ENCODE data around the gene IL4.

The IL4 gene

GRCh38 chr5:132658381-132659302 lies 15.1 kb upstream of the IL4 start:
- FAIRE-seq = no peak

GRCh38 chr5:132659598-132660493 lies 13.9 kb upstream of the IL4 start:
- no peak for FAIRE-seq

DNA sequence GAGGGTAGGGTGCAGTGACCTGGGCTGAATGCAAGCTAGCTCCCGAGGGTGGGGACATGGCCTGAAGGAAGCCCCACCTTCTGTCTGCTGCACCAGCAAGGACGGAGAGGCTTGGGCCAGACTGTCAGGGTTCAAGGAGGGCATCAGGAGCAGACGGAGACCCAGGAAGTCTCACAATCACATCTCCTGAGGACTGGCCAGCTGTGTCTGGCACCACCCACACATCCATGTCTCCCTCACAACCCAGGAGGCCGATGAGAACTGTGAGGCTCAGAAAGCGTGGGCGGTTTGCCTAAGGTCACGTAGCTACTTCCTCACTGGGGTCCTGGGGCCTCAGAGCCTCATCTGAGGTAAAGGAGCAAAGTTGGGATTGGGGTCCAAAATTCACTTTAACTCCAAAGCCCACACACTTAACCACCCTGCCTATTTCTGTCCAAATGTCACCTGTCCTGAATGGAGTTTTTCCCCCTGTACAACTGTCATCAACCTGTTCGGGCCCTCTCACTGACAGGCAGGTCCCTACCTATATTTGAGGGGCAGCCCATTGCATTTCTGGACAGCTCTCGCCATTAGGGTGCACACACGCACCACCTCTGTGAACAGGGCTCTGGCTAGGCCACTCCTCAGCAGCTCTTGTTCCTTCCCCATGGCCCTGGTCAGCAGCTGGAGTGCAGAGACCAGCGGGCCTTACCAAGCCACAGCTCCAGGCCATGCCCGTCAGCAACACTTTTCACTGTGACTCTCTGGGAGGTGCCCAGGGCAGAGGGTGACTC lies 12.4 kb upstream of the IL4 start:
- FAIRE-seq = no peak

DNA sequence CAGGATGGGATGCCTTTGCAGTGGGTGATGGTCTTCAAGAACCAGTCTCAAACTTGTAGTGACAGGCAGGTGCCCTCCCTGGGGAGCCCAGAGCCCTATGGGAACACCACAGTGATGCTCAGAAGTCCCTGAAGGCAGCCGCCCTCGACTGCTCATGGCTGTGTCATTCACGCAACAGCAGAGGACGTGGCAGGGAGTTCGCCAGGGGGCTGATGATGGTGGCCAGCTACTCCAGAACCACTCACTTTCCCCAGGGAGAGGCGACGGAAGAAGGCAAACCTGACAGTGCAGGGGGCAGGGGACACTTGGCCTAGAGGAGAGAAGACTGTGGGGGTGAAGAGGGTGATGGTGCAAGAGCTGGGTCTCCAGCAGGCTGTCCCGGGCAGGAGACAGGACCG lies 11.8 kb upstream of the IL4 start:
- no peak for FAIRE-seq

GRCh38 chr5:132662925-132663770 lies 10.6 kb upstream of the IL4 start:
- no peak for FAIRE-seq

GRCh38 chr5:132663771-132664695 lies 9.8 kb upstream of the IL4 start:
- no peak for FAIRE-seq

DNA sequence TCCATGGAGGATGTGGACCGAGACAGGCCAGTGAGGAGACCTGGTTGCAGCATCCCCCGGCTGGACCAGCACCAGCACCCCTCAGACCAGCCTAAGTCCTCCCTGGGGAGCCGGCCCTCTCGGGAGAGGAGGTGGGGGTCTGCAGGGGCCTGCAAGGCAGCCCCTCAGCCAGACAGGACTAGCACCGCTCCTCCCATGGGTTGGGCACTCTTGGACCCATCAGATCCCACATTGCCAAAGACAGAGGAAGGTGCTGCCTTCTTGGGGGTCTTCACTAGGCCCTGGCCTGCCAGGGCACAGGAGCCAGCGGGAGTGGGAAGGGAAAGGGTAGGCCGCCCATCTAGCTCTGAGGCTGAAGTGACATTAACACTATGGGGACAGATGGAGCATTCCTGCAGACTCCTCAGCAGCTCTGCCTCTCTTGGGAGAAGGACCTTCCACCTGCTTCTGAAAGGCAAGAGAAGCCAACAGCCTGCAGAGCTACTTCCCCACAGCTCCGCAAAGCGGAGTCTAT lies 9.0 kb upstream of the IL4 start:
- no peak for FAIRE-seq

GRCh38 chr5:132665574-132666080 lies 8.2 kb upstream of the IL4 start:
- no peak for FAIRE-seq

DNA sequence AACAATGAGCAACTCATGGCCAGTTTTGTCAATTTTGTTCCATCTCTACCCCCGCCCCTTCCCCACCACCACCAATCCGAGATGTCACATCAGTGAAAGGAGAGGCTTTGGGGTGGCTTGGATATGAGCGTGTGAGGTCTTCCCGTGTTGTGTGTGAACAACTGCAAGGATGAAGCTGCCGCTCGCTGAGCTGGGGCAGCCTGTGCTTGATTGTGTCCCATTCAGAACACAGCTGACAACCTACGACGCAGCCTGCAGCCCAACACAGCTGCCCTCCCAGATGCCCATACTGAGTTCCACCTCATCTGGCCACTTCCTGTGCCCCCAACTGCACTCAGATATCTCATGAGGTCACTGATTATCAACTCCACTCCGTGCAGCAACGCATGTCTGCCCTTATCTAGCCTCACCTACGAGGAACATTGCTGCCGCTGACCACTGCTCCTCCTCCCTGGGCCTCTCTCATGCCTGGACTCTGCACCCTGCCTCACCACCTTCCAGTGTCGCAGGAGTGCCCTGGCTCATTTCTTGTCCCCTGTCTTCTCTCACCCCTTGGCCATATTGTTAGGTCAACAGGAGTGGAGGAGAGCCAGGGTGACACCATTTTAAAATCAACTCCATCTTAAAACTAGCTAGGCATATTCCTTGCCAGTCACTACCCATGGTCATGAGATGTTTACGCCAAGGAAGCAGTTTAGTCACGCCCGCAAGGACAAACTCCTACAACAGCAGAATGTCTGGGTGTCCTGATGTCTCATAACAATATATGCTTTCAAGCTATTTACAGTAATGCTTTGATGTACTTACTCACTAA lies 7.3 kb upstream of the IL4 start:
- no peak for FAIRE-seq

DNA sequence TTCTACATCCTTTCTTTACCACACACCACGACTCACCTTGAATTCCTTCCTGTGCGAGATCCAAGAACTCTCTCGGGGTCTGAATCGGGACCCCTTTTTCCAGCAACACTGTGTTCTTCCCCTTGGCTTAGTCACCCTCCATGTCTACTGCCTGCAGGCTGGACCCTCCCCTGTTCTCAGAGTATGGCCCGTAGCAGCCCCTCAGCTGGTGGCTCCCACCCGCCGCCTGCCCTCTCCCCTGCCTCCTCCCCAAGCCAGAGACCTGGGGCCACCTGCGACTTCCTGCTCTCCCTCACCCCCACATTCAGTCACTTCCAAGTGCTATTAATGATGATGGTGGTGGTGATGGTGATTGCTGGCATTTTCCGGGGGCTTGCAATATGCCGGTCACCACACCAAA lies 6.5 kb upstream of the IL4 start:
- no peak for FAIRE-seq

- FAIRE-seq = no peak
Measured at GRCh38 chr5:132667761-132668705, 5.8 kb upstream of the IL4 start.

- FAIRE-seq = no peak
Measured at GRCh38 chr5:132668706-132669454, 4.9 kb upstream of the IL4 start.

DNA sequence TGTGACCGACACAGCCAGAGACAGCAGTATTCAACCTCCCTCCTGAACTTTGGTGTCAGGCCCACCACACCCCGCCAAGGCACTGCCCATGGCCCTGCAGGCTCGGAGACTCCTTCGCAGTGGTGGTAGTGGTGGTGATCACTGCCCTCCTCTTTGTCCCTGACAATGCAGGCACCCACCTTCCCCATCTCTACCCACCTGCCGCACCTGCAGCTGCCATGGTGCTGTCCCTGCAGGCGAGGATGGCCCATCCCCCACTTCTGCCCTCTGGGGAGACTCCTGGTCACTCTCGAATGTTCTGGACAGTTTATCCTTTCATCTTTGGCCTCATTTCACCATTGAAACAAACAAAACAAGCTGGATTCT lies 4.4 kb upstream of the IL4 start:
- FAIRE-seq = no peak

DNA sequence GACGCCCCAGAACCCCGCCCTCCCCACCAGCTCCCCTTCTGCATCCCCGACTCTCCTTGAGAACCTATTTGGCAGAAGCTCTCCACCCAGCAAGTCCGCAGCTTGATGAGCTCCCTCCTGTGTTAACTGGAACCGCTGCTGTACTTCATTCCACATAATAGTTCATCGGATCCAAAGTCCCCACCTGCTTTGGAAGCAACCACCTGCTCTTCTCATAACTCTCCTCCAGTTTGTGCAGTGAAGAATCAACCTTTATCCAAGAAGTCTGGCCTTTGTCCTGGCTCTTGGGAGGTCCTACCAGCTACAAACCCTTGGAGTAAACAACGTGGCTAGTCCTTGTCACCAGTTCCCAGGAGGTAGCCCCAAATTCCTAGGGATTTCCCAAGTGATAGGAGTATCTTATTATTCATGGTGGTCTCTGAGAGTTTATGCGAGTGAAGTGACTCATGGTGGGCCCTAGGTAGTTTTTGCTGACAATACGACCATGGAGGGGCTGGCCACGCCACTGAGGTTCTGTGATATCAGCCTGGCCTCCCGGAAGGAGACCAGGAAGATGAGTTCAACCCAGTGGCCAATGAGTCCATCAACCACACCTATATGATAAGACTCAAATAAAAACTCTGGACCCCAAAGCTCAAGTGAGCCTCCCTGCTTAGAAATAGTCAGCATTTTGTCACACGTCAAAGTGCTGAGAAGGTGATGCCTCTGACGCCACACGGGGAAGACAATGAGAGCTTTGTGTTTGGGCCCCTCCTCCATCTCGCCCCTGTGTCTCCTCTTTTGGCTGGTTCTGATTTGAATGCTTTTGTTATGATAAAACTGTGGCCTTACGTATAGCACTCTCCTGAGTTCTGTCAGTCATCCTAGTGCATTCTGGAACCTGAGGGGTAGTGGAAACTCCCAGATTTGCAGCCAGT lies 3.6 kb upstream of the IL4 start:
- no peak for FAIRE-seq

DNA sequence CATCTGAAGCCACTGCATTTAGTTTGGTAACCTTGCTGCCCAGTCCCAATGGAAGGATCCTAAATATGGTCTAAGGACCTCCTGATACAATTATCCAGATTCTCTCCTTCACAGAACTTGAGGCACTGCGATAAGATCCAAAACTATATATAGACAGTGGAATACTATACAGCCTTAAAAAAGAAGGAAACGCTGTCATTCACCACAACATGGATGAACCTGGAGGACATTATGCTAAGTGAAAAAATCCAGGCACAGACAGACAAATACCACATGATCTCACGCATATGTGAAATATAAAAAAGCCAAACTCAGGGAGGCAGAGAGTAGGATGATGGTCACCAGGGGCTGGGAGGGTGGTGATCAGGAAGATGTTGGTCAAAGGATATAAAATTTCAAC lies 2.8 kb upstream of the IL4 start:
- no peak for FAIRE-seq

- FAIRE-seq = no peak
Measured at GRCh38 chr5:132673488-132673887, 301 bp upstream of the IL4 start.

All from colon (tissue), 2 donors.